Sigmoid colon (tissue), 7 donors: Measurements from ENCODE around the gene R3HDM4. TPM values are rescaled to one million over a fixed set of nuclear protein-coding genes. Genes with fewer than 3 reads are reported as not detected.
A peak's percentile ranks its signal among the peaks of the same experiment; 100 is the strongest.

Experiments used
- DNase-seq: peaks from one replicate; pipeline ENCODE4 v3.0.0-alpha.2; 2019
- H3K27ac ChIP-seq, 4 donors: fragments of 200-600 bp; sonication (generic); one replicate each; pipeline ENCODE4 v1.5.1; 2016 to 2019; ENCODE audit warnings: mild to moderate bottlenecking in 1 of 4
- H3K27me3 ChIP-seq, 3 donors: fragments of 200-600 bp; sonication (generic); one replicate each; pipeline ENCODE4 v1.5.1; 2019; ENCODE audit warnings: mild to moderate bottlenecking in 1 of 3
- H3K36me3 ChIP-seq, 4 donors: fragments of 200-600 bp; sonication (generic); one replicate each; pipeline ENCODE4 v1.5.1; 2016 to 2019
- H3K4me1 ChIP-seq, 4 donors: fragments of 200-600 bp; sonication (generic); one replicate each; pipeline ENCODE4 v1.5.1; 2017 to 2019
- H3K4me3 ChIP-seq, 4 donors: fragments of 200-600 bp; sonication (generic); one replicate each; pipeline ENCODE4 v1.5.1; 2017 to 2019; ENCODE audit warnings: mild to moderate bottlenecking in 2 of 4, moderate library complexity in 1 of 4
- H3K9me3 ChIP-seq, 4 donors: fragments of 200-600 bp in 3 of 4; sonication (generic) in 3 of 4; one replicate each; pipeline versions ENCODE4 v1.5.1 to v1.6.1; 2013 to 2019
- EP300 ChIP-seq, 4 donors: sonication (generic); formaldehyde crosslinking; IDR thresholded peaks; one replicate each; pipeline ENCODE4 v1.6.1; 2017; ENCODE audit warnings: antibody characterized with exemption in 4 of 4
- POLR2A ChIP-seq, 2 donors: fragments of 450-650 bp; IDR thresholded peaks; one replicate each; pipeline ENCODE4 v1.6.1; 2016; ENCODE audit warnings: antibody characterized with exemption in 2 of 2, mild to moderate bottlenecking in 2 of 2, moderate library complexity in 2 of 2
- POLR2AphosphoS5 ChIP-seq, 4 donors: sonication (generic); formaldehyde crosslinking; IDR thresholded peaks; one replicate each; pipeline ENCODE4 v1.6.1; 2017; ENCODE audit warnings: antibody characterized with exemption in 4 of 4
- WGBS, 2 donors: extraction: QIAGEN DNeasy Blood & Tissue Kit; methylation state at CpG; one replicate each; pipeline ENCODE4 v1.1.7; 2013; 5-methylcytosine and 5-hydroxymethylcytosine counted together
- intact Hi-C: fragments of 100-400 bp; cut with DNase I; formaldehyde crosslinking; loops from one replicate; pipeline ENCODE4 v1.15.1; 2023
- polyA plus RNA-seq, 3 donors: library from polyadenylated mRNA; stranded (reverse); fragments of 200-250 nt; gene quantifications; one replicate each; pipeline ENCODE4 v1.2.3, GENCODE V29; 2013
- total RNA-seq, 4 donors: library from RNA; depleted of rRNA; stranded (reverse); fragments of >200 nt; gene quantifications; one replicate each; pipeline ENCODE4 v1.1.0, GENCODE V29; 2016
- TF ChIP-seq, protein P1 (sequence below), 4 experiments: fragments of 450-650 bp in 3 of 4; fragments of 200-600 bp in 1 of 4; IDR thresholded peaks; one replicate each; pipeline ENCODE4 v1.5.1; 2016 to 2019; ENCODE audit warnings: antibody characterized with exemption in 4 of 4, mild to moderate bottlenecking in 3 of 4, moderate library complexity in 2 of 4
- donor health status: healthy with polysubstance abuse.
- donor health status: Bipolar disorder and iron deficiency.
- donor health status: healthy.

R3HDM4 gene
- total and polyA plus RNA-seq, 7 donors, result 21.4 to 85.3 (median 30.5) TPM

DNA sequence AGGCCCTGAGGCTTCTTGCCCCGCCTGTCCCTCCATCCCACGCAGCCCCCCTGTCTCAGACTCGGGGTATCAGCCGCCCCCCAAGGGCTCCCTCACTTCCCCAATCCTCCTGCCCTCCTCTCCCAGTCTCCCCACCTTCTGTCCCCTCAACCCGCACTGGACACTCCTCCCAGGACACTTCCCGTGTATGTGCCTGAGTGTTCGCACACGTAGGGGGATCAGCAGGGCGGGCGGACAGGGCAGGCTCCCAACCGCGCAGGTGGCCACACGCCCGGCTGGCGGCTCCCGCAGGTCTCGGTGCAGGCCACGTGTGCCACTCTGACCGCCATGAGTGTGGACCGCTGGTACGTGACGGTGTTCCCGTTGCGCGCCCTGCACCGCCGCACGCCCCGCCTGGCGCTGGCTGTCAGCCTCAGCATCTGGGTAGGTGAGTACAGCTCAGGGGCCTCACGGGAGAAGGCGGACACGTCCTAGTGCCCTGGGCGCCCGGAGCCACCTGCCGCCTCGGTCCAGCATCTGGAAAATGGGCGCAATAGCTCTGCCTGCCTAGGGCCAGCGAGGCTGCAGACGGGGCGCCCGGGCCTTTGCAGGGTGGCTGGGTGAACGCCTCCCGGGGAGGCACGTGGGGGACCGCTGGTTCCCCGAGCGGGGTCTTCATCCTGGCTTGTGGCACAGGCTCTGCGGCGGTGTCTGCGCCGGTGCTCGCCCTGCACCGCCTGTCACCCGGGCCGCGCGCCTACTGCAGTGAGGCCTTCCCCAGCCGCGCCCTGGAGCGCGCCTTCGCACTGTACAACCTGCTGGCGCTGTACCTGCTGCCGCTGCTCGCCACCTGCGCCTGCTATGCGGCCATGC, 6.4 kb upstream of the R3HDM4 start:
- H3K27ac ChIP-seq, result no peak overlapping the region
- DNase-seq, result no peak
- no peaks in the 10 kb centered on the region for H3K9me3 ChIP-seq
- H3K4me1 ChIP-seq, result peaks cover 0 to 52% (median 45%) of the 10 kb centered on the region in 4 donors
- H3K27me3 ChIP-seq, result peaks cover 42 to 52% (median 49%) of the 10 kb centered on the region in 3 donors
- no peaks in the 10 kb centered on the region for H3K36me3 ChIP-seq
- TF ChIP-seq EP300 (IDR thresholded peaks at IDR 0.05), result no peak
- TF ChIP-seq, protein P1, sequence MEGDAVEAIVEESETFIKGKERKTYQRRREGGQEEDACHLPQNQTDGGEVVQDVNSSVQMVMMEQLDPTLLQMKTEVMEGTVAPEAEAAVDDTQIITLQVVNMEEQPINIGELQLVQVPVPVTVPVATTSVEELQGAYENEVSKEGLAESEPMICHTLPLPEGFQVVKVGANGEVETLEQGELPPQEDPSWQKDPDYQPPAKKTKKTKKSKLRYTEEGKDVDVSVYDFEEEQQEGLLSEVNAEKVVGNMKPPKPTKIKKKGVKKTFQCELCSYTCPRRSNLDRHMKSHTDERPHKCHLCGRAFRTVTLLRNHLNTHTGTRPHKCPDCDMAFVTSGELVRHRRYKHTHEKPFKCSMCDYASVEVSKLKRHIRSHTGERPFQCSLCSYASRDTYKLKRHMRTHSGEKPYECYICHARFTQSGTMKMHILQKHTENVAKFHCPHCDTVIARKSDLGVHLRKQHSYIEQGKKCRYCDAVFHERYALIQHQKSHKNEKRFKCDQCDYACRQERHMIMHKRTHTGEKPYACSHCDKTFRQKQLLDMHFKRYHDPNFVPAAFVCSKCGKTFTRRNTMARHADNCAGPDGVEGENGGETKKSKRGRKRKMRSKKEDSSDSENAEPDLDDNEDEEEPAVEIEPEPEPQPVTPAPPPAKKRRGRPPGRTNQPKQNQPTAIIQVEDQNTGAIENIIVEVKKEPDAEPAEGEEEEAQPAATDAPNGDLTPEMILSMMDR (IDR thresholded peaks at IDR 0.05), result no peak
- TF ChIP-seq POLR2AphosphoS5 (IDR thresholded peaks at IDR 0.05), result no peak
- no peak overlapping the region for H3K4me3 ChIP-seq
- WGBS, 2 donors, result 2% methylated on average over 68 of the region's 68 CpGs
- intact Hi-C loops, result loop anchor here (2.0 to 10.0 kb wide), 3 partner anchors 149 to 255 kb away; partner anchors contain the start of genes GPX4 and SBNO2

DNA sequence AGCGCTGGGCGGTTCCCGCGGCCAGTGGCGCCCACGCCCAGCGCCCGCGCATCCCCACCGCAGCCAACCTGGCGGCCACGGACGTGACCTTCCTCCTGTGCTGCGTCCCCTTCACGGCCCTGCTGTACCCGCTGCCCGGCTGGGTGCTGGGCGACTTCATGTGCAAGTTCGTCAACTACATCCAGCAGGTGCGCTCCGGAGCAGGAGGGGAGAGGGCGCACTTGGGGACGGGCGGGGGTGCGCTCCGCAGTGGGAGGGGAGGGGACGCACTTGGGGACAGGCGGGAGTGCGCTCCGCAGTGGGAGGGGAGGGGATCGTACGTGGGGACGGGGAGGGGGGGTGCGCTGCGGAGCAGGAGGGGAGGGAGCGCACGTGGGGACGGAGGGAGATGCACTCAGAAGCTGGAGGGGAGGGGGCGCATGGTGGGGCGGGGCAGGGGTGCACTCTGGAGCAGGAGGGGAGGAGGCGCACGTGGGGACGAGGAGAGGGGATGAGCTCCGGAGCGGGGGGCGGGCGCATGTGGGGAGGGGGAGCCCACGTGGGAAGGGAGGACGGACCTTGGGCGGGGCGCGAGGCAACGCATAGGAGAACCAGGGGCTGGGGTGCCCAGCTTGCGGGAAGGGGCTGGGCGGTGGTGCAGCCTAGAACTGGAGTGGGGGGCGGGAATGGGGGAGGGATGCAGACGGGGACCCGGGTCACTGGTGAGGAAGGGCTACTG, 5.6 kb upstream of the R3HDM4 start:
- peaks cover 42 to 52% (median 49%) of the 10 kb centered on the region in 3 donors for H3K27me3 ChIP-seq
- H3K9me3 ChIP-seq, result no peaks in the 10 kb centered on the region
- H3K36me3 ChIP-seq, result no peaks in the 10 kb centered on the region
- WGBS, 2 donors, result 2 to 3% methylated on average over 58 of the region's 58 CpGs
- intact Hi-C loops, result no loop called here
- no peak for DNase-seq
- TF ChIP-seq EP300 (IDR thresholded peaks at IDR 0.05) (no peak), POLR2AphosphoS5 (IDR thresholded peaks at IDR 0.05) (no peak), POLR2A (IDR thresholded peaks at IDR 0.05) (no peak)
- TF ChIP-seq, protein P1 (IDR thresholded peaks at IDR 0.05), result no peak
- no peak overlapping the region for H3K27ac ChIP-seq
- H3K4me1 ChIP-seq, result peaks cover 0 to 56% (median 45%) of the 10 kb centered on the region in 4 donors
- no peak overlapping the region for H3K4me3 ChIP-seq

DNA sequence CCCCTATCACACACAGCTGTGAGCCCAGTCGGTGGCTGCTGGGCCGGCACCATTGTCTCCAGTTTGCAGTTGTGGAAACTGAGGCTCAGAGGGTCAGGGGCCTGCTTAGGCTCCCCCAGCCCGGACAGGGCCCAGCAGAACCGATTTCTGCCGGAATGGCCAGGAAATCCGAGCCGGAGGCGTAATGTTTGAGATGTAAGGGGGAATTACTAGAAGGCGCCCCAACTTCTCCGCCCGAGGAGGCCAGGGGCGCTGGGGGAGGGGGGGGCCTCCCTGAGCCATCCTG, 5.1 kb upstream of the R3HDM4 start:
- WGBS, 2 donors, result 2% methylated on average over 12 of the region's 12 CpGs
- H3K27ac ChIP-seq, result no peak overlapping the region
- no peak for DNase-seq
- H3K9me3 ChIP-seq, result no peaks in the 10 kb centered on the region
- H3K27me3 ChIP-seq, result peaks cover 42 to 52% (median 49%) of the 10 kb centered on the region in 3 donors
- H3K4me1 ChIP-seq, result peaks cover 0 to 58% (median 48%) of the 10 kb centered on the region in 4 donors
- H3K4me3 ChIP-seq, result peak overlapping the region in 1 of 4 donors; percentile 41
- intact Hi-C loops, result no loop called here
- TF ChIP-seq POLR2A (IDR thresholded peaks at IDR 0.05) (no peak), POLR2AphosphoS5 (IDR thresholded peaks at IDR 0.05) (no peak), EP300 (IDR thresholded peaks at IDR 0.05) (no peak)
- TF ChIP-seq, protein P1 (IDR thresholded peaks at IDR 0.05), result no peak
- no peaks in the 10 kb centered on the region for H3K36me3 ChIP-seq

DNA sequence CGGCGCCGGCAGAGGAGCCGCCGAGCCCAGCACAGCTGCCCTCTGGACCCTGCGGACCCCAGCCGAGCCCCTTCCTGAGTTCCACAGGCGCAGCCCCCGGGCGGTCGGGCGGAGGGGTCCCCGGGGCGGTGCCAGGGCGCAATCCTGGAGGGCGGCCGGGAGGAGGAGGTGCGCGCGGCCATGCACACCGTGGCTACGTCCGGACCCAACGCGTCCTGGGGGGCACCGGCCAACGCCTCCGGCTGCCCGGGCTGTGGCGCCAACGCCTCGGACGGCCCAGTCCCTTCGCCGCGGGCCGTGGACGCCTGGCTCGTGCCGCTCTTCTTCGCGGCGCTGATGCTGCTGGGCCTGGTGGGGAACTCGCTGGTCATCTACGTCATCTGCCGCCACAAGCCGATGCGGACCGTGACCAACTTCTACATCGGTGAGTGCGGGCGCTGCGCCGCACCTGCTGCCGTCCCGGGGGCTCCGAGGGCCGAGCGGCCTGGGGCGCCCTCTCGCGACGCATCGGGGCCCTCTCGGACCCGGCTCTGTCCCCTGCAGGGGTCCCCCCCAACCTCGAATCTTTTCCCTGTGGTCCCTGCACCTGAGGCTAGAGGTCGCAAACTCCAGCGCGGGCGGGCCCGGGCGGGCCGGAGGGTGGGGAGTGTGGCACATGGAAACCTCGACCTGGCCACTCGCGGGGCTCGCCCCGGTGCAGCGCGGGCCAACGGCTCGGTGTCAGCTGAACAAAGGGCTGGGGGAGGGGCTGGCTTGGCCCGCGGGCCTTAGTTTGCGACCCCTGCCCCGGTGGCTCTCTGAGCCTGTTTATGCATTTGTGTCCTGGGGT, 4.5 kb upstream of the R3HDM4 start, which contains the start of gene KISS1R:
TSS of gene KISS1R (plus strand) at position 11 of the 829 bp plus-strand sequence. CDS start at position 181, 170 bp downstream.
- no peaks in the 10 kb centered on the region for H3K9me3 ChIP-seq
- no peak for DNase-seq
- intact Hi-C loops, result no loop called here
- H3K27me3 ChIP-seq, result peaks cover 42 to 52% (median 49%) of the 10 kb centered on the region in 3 donors
- TF ChIP-seq POLR2AphosphoS5 (IDR thresholded peaks at IDR 0.05), result no peak
- TF ChIP-seq POLR2A (IDR thresholded peaks at IDR 0.05), result no peak
- no peak for TF ChIP-seq EP300 (IDR thresholded peaks at IDR 0.05)
- TF ChIP-seq, protein P1 (IDR thresholded peaks at IDR 0.05), result peak in 1 of 4 experiments; percentile 24
- H3K4me1 ChIP-seq, result peaks cover 0 to 58% (median 48%) of the 10 kb centered on the region in 4 donors
- no peaks in the 10 kb centered on the region for H3K36me3 ChIP-seq
- peak within 1 kb of the TSS; percentile 1 to 41 (median 26) for H3K4me3 ChIP-seq
- H3K27ac ChIP-seq, result no peak within 1 kb of the TSS
- 1% methylated on average over 87 of the region's 87 CpGs for WGBS, 2 donors
